Natural killer cell (primary cell): ENCODE results near the gene MARF1. TPM values are rescaled to one million over a fixed set of nuclear protein-coding genes. Genes with fewer than 3 reads are reported as not detected.

Source experiments
- ATAC-seq, 3 donors: fragments of 150-1000 bp in 2 of 3; fragments of 200-7000 bp in 1 of 3; cut with Tn5 transposase; 1 replicate in 1 of 3; 2 replicates in 2 of 3; pipeline ENCODE4 v1.10.0; 2021; ENCODE audit warnings: mild to moderate bottlenecking in 2 of 3, moderate library complexity in 2 of 3
- DNase-seq, 2 donors: peaks; one replicate each; pipeline versions ENCODE4 v3.0.0 to v3.0.0-alpha.2; 2013 to 2021; ENCODE audit warnings: mixed read lengths in 1 of 2
- H3K27ac ChIP-seq: one replicate; pipeline ENCODE4 v1.5.1; 2013; ENCODE audit warnings: mild to moderate bottlenecking, low read length
- H3K27me3 ChIP-seq: one replicate; pipeline ENCODE4 v1.6.1; 2013; ENCODE audit warnings: low read length; ENCODE audit not compliant: control insufficient read depth, insufficient read depth
- H3K36me3 ChIP-seq: one replicate; pipeline ENCODE4 v1.6.1; 2013; ENCODE audit warnings: low read length; ENCODE audit not compliant: control insufficient read depth, insufficient read depth
- H3K4me1 ChIP-seq: one replicate; pipeline ENCODE4 v1.6.1; 2013; ENCODE audit warnings: low read length; ENCODE audit not compliant: control insufficient read depth, insufficient read depth
- H3K4me3 ChIP-seq: one replicate; pipeline ENCODE4 v1.5.1; 2013; ENCODE audit warnings: low read length
- H3K9me3 ChIP-seq: one replicate; pipeline ENCODE4 v1.6.1; 2013; ENCODE audit warnings: low read length; ENCODE audit not compliant: control insufficient read depth, insufficient read depth
- H3K27ac Mint-ChIP-seq, 2 donors: one replicate each; pipeline ENCODE4 v1.8.0; 2022; ENCODE audit warnings: mild to moderate bottlenecking in 2 of 2, mixed read lengths in 2 of 2, moderate library complexity in 1 of 2
- H3K27me3 Mint-ChIP-seq, 2 donors: one replicate each; pipeline ENCODE4 v1.8.0; 2022; ENCODE audit warnings: low read depth in 2 of 2, mixed read lengths in 2 of 2
- H3K36me3 Mint-ChIP-seq: one replicate; pipeline ENCODE4 v1.8.0; 2022; ENCODE audit warnings: mixed read lengths
- H3K4me1 Mint-ChIP-seq, 2 donors: one replicate each; pipeline ENCODE4 v1.8.0; 2022; ENCODE audit warnings: mixed read lengths in 2 of 2
- H3K4me3 Mint-ChIP-seq: one replicate; pipeline ENCODE4 v1.8.0; 2022; ENCODE audit warnings: mild to moderate bottlenecking, moderate library complexity, mixed read lengths
- H3K9me3 Mint-ChIP-seq, 2 donors: one replicate each; pipeline ENCODE4 v1.8.0; 2022; ENCODE audit warnings: mixed read lengths in 2 of 2
- WGBS: methylation state at CpG from one replicate; pipeline ENCODE4 v1.1.7; 2013; ENCODE audit warnings: missing lambda C conversion rate; ENCODE audit not compliant: insufficient coverage; 5-methylcytosine and 5-hydroxymethylcytosine counted together
- intact Hi-C: fragments of 100-400 bp; cut with micrococcal nuclease; formaldehyde crosslinking; loops from one replicate; pipeline ENCODE4 v1.14.2; 2022
- total RNA-seq, 4 donors: library from RNA; stranded (reverse); fragments of 120-200 nt in 1 of 4; gene quantifications; one replicate each; pipeline versions ENCODE4 v1.2.3 to v1.2.4, GENCODE V29; 2013 to 2022
- TF ChIP-seq, protein P1 (sequence below): fragments of 200-600 bp; IDR thresholded peaks from one replicate; pipeline ENCODE4 v1.8.0; 2022; ENCODE audit warnings: antibody characterized with exemption

MARF1 gene
- total RNA-seq, 3 donors from 2014 or later (not counting 1 experiment from before 2014, with no cell fraction given), result 127 to 149 (median 140) TPM

DNA sequence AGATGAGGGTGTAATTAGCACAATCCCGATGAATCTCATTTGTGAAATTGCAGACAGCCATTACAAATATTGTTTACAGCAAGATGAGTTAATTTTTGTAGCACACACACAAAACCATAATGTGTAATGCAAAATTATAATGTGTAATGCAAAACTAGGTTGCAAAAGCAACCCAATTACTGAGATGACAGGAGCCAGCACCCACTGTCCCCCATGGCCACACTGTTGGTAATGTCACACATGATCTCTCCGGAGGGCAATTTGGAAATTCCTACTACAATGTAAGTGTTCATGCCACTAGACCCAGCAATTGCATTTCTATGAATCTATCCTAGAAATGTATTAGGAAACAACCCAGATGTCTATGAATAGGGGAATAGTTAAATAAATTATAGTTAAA lies 76.9 kb downstream of the MARF1 start:
- intact Hi-C loops, result no loop called here
- no peak overlapping the region for H3K4me3 ChIP-seq
- Mint-ChIP-seq H3K4me1 (peaks cover 9% of the 10 kb centered on the region in 2 donors), H3K9me3 (no peaks in the 10 kb centered on the region), H3K27me3 (no peaks in the 10 kb centered on the region), H3K36me3 (no peaks in the 10 kb centered on the region), H3K4me3 (no peak overlapping the region), H3K27ac (no peak overlapping the region)
- H3K9me3 ChIP-seq, result peaks cover 3% of the 10 kb centered on the region
- H3K27me3 ChIP-seq, result no peaks in the 10 kb centered on the region
- TF ChIP-seq, protein P1, sequence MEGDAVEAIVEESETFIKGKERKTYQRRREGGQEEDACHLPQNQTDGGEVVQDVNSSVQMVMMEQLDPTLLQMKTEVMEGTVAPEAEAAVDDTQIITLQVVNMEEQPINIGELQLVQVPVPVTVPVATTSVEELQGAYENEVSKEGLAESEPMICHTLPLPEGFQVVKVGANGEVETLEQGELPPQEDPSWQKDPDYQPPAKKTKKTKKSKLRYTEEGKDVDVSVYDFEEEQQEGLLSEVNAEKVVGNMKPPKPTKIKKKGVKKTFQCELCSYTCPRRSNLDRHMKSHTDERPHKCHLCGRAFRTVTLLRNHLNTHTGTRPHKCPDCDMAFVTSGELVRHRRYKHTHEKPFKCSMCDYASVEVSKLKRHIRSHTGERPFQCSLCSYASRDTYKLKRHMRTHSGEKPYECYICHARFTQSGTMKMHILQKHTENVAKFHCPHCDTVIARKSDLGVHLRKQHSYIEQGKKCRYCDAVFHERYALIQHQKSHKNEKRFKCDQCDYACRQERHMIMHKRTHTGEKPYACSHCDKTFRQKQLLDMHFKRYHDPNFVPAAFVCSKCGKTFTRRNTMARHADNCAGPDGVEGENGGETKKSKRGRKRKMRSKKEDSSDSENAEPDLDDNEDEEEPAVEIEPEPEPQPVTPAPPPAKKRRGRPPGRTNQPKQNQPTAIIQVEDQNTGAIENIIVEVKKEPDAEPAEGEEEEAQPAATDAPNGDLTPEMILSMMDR, result no peak
- no peaks in the 10 kb centered on the region for H3K36me3 ChIP-seq
- ATAC-seq (no peak), DNase-seq (no peak)
- no peak overlapping the region for H3K27ac ChIP-seq
- WGBS, result 100% methylated on average over 1 of the region's 2 CpGs
- peaks cover 2% of the 10 kb centered on the region for H3K4me1 ChIP-seq

DNA sequence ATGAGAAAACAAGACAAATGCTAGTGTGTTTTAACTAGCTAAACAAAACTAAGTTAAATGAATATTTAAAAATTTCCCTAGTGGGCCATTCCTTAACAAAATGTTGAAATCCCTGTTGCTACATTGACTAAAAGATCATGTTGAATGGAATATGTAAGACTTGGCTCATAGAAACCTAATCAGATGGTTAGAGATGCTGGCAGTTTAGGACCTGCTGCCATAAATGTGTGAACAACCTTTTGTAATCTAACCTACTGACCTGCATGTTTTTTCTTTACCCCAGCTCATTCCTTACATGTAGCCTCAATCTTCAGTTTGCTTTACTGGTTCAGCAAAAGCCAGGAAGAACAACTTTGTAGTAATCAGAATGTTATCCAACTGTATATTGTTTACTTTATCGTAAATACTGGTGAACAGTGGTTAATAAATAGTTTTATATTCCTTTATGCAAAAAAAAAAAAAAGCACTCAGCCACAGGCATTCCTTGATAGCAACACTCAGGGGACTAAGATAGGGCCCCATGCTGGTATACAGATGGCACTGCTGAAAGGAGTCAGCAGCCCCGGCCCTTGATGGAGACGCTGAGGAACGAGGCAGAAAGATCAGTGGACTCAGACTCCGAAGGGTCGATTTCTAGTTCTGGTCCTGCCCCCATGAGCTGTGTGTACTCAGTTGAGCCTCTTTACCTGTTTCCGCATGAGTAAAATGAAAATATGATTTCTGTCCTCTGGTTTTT lies 78.2 kb downstream of the MARF1 start:
- intact Hi-C loops, result no loop called here
- H3K27me3 ChIP-seq, result no peaks in the 10 kb centered on the region
- Mint-ChIP-seq H3K36me3 (no peaks in the 10 kb centered on the region), H3K4me1 (peaks cover 9% of the 10 kb centered on the region in 2 donors), H3K4me3 (no peak overlapping the region), H3K9me3 (no peaks in the 10 kb centered on the region), H3K27ac (no peak overlapping the region), H3K27me3 (no peaks in the 10 kb centered on the region)
- peaks cover 2% of the 10 kb centered on the region for H3K4me1 ChIP-seq
- no peak overlapping the region for H3K4me3 ChIP-seq
- H3K36me3 ChIP-seq, result no peaks in the 10 kb centered on the region
- 95% methylated on average over 6 of the region's 7 CpGs for WGBS
- DNase-seq (no peak), ATAC-seq (no peak)
- H3K9me3 ChIP-seq, result peaks cover 3% of the 10 kb centered on the region
- TF ChIP-seq, protein P1, result no peak
- no peak overlapping the region for H3K27ac ChIP-seq

DNA sequence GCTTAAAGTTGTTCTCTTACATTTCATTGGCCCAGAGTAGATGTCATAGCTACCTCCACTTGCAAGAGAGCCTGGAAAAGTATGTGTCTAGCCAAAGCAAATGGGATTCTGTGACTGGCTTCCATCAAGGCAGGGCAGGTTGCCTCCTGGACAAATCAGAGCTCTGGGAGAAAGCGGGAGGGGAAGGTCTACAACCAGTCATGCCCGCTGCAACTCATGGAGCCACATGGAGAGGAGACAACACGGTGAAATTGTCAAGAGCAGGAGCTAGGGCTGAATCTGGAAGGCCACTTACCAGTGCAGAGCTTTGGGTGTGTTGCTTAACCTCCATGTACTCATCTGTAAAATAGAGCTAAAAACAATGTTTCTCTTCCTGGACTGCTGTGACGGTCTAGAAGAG lies 83.8 kb downstream of the MARF1 start:
- H3K27me3 ChIP-seq, result no peaks in the 10 kb centered on the region
- intact Hi-C loops, result no loop called here
- no peaks in the 10 kb centered on the region for H3K36me3 ChIP-seq
- WGBS, result 96% methylated on average over 4 of the region's 4 CpGs
- Mint-ChIP-seq H3K9me3 (no peaks in the 10 kb centered on the region), H3K36me3 (no peaks in the 10 kb centered on the region), H3K27me3 (no peaks in the 10 kb centered on the region), H3K27ac (no peak overlapping the region), H3K4me3 (no peak overlapping the region), H3K4me1 (peaks cover 9% of the 10 kb centered on the region in 2 donors)
- H3K27ac ChIP-seq, result no peak overlapping the region
- ATAC-seq (no peak), DNase-seq (no peak)
- TF ChIP-seq, protein P1, result no peak
- H3K4me3 ChIP-seq, result no peak overlapping the region
- H3K4me1 ChIP-seq, result peaks cover 2% of the 10 kb centered on the region
- H3K9me3 ChIP-seq, result peaks cover 3% of the 10 kb centered on the region

DNA sequence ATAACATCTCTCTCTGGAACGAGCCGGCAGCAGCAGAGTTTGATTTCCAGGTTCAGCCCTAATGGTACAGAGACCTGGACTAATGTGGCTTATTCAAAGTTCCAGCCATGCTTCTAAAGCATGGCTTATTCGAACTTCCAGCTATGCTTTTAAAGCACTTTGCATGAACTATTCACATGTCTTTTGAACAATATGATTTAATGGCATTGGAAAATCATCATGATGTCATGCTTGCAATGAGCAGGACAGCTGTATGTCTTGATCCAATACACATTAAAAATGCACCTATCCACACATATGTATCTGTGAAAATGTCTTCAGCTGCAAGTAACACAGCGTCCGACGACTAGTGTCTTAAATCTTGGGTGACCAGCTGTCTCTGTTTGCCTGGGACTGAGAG lies 85.7 kb downstream of the MARF1 start:
- no peaks in the 10 kb centered on the region for H3K9me3 ChIP-seq
- Mint-ChIP-seq H3K9me3 (no peaks in the 10 kb centered on the region), H3K36me3 (no peaks in the 10 kb centered on the region), H3K27me3 (no peaks in the 10 kb centered on the region), H3K4me1 (no peaks in the 10 kb centered on the region), H3K4me3 (no peak overlapping the region), H3K27ac (no peak overlapping the region)
- no peaks in the 10 kb centered on the region for H3K27me3 ChIP-seq
- WGBS, result 97% methylated on average over 6 of the region's 6 CpGs
- DNase-seq, result no peak
- H3K36me3 ChIP-seq, result no peaks in the 10 kb centered on the region
- no peak overlapping the region for H3K4me3 ChIP-seq
- ATAC-seq, result no peak
- TF ChIP-seq, protein P1, result no peak
- intact Hi-C loops, result no loop called here
- no peak overlapping the region for H3K27ac ChIP-seq
- H3K4me1 ChIP-seq, result no peaks in the 10 kb centered on the region
